ENCODE measurements around the gene OR2V2. TPM values are rescaled to one million over a fixed set of nuclear protein-coding genes. Genes with fewer than 3 reads are reported as not detected.

Gene OR2V2
- total RNA-seq, 1 experiment from 2014 or later: not detected

GRCh38 chr5:181186022-181186421 lies 38.6 kb downstream of the OR2V2 start:
- Histone ChIP-seq H3K79me2 (ENCODE audit: low read length) (no peaks in the 10 kb centered on the region), H3K9ac (ENCODE audit: low read length) (no peak overlapping the region), H3K27me3 (ENCODE audit: low read length) (no peaks in the 10 kb centered on the region), H3K36me3 (ENCODE audit: insufficient read depth, low read length) (no peaks in the 10 kb centered on the region), H4K20me1 (ENCODE audit: insufficient read depth, low read depth, low read length) (no peaks in the 10 kb centered on the region), H3K4me2 (ENCODE audit: low read depth, low read length, poor library complexity, severe bottlenecking) (no peak overlapping the region), H2AFZ (ENCODE audit: low read length) (no peak overlapping the region), H3K9me2 (replicated peaks; ENCODE audit: insufficient read depth, low read length) (no peaks in the 10 kb centered on the region), H3K27ac (ENCODE audit: low read length) (no peak overlapping the region), H3K9me3 (ENCODE audit: low read length) (no peaks in the 10 kb centered on the region), H3K4me3 (ENCODE audit: low read length) (no peak overlapping the region), H3K4me1 (ENCODE audit: low read length) (peaks cover 36% of the 10 kb centered on the region)
- DNase-seq: no peak

- Histone ChIP-seq H3K27ac (ENCODE audit: low read length) (no peak overlapping the region), H3K4me3 (ENCODE audit: low read length) (no peak overlapping the region)
Observed at GRCh38 chr5:181186986-181187499, 39.7 kb downstream of the OR2V2 start.

GRCh38 chr5:181187500-181188213 lies 40.3 kb downstream of the OR2V2 start:
- Histone ChIP-seq H3K4me3 (ENCODE audit: low read length) (no peak overlapping the region), H3K27me3 (ENCODE audit: low read length) (no peaks in the 10 kb centered on the region), H3K4me2 (ENCODE audit: low read depth, low read length, poor library complexity, severe bottlenecking) (no peak overlapping the region), H4K20me1 (ENCODE audit: insufficient read depth, low read depth, low read length) (no peaks in the 10 kb centered on the region), H3K9ac (ENCODE audit: low read length) (no peak overlapping the region), H3K9me3 (ENCODE audit: low read length) (no peaks in the 10 kb centered on the region), H3K36me3 (ENCODE audit: insufficient read depth, low read length) (no peaks in the 10 kb centered on the region), H2AFZ (ENCODE audit: low read length) (no peak overlapping the region), H3K4me1 (ENCODE audit: low read length) (peaks cover 39% of the 10 kb centered on the region), H3K9me2 (replicated peaks; ENCODE audit: insufficient read depth, low read length) (no peaks in the 10 kb centered on the region), H3K79me2 (ENCODE audit: low read length) (no peaks in the 10 kb centered on the region), H3K27ac (ENCODE audit: low read length) (no peak overlapping the region)
- peak; percentile 81 for DNase-seq

More at GRCh38 chr5:181186986-181187499, 39.7 kb downstream of the OR2V2 start:
- Histone ChIP-seq H3K79me2 (ENCODE audit: low read length) (no peaks in the 10 kb centered on the region), H3K36me3 (ENCODE audit: insufficient read depth, low read length) (no peaks in the 10 kb centered on the region), H4K20me1 (ENCODE audit: insufficient read depth, low read depth, low read length) (no peaks in the 10 kb centered on the region), H3K9me2 (replicated peaks; ENCODE audit: insufficient read depth, low read length) (no peaks in the 10 kb centered on the region), H3K4me1 (ENCODE audit: low read length) (peaks cover 39% of the 10 kb centered on the region), H2AFZ (ENCODE audit: low read length) (no peak overlapping the region), H3K4me2 (ENCODE audit: low read depth, low read length, poor library complexity, severe bottlenecking) (no peak overlapping the region), H3K9ac (ENCODE audit: low read length) (no peak overlapping the region), H3K9me3 (ENCODE audit: low read length) (no peaks in the 10 kb centered on the region), H3K27me3 (ENCODE audit: low read length) (no peaks in the 10 kb centered on the region)
- no peak for DNase-seq

- peaks cover 42% of the 10 kb centered on the region for H3K4me1 ChIP-seq (ENCODE audit: low read length)
- H3K9me2 ChIP-seq (replicated peaks; ENCODE audit: insufficient read depth, low read length): no peaks in the 10 kb centered on the region
- peak overlapping the region; percentile 85 for H3K4me3 ChIP-seq (ENCODE audit: low read length)
- peak overlapping the region; percentile 53 for H3K27ac ChIP-seq (ENCODE audit: low read length)
- no peaks in the 10 kb centered on the region for H3K27me3 ChIP-seq (ENCODE audit: low read length)
- H3K79me2 ChIP-seq (ENCODE audit: low read length): no peaks in the 10 kb centered on the region
- peak overlapping the region; percentile 96 for H3K4me2 ChIP-seq (ENCODE audit: low read depth, low read length, poor library complexity, severe bottlenecking)
- peak; percentile 93 for DNase-seq
- no peaks in the 10 kb centered on the region for H4K20me1 ChIP-seq (ENCODE audit: insufficient read depth, low read depth, low read length)
- H3K9me3 ChIP-seq (ENCODE audit: low read length): no peaks in the 10 kb centered on the region
- H3K36me3 ChIP-seq (ENCODE audit: insufficient read depth, low read length): no peaks in the 10 kb centered on the region
- H2AFZ ChIP-seq (ENCODE audit: low read length): peak overlapping the region; percentile 73; the same call in 1 of the 2 replicates
- H3K9ac ChIP-seq (ENCODE audit: low read length): peak overlapping the region; percentile 89
Observed at GRCh38 chr5:181188700-181189362, 41.4 kb downstream of the OR2V2 start.

- Histone ChIP-seq H2AFZ (ENCODE audit: low read length) (peak overlapping the region; percentile 73; the same call in 1 of the 2 replicates), H4K20me1 (ENCODE audit: insufficient read depth, low read depth, low read length) (no peaks in the 10 kb centered on the region), H3K9me2 (replicated peaks; ENCODE audit: insufficient read depth, low read length) (no peaks in the 10 kb centered on the region), H3K79me2 (ENCODE audit: low read length) (no peaks in the 10 kb centered on the region), H3K9me3 (ENCODE audit: low read length) (no peaks in the 10 kb centered on the region), H3K9ac (ENCODE audit: low read length) (peak overlapping the region; percentile 89), H3K4me3 (ENCODE audit: low read length) (peak overlapping the region; percentile 85), H3K27ac (ENCODE audit: low read length) (peak overlapping the region; percentile 53), H3K4me1 (ENCODE audit: low read length) (peaks cover 37% of the 10 kb centered on the region), H3K36me3 (ENCODE audit: insufficient read depth, low read length) (no peaks in the 10 kb centered on the region), H3K4me2 (ENCODE audit: low read depth, low read length, poor library complexity, severe bottlenecking) (peak overlapping the region; percentile 96), H3K27me3 (ENCODE audit: low read length) (no peaks in the 10 kb centered on the region)
- DNase-seq: peak; percentile 77
Observed at GRCh38 chr5:181189363-181189961, 42.1 kb downstream of the OR2V2 start.

GRCh38 chr5:181189962-181190710 lies 42.8 kb downstream of the OR2V2 start:
- H3K9me2 ChIP-seq (replicated peaks; ENCODE audit: insufficient read depth, low read length): no peaks in the 10 kb centered on the region
- peak overlapping the region; percentile 85 for H3K4me3 ChIP-seq (ENCODE audit: low read length)
- H3K36me3 ChIP-seq (ENCODE audit: insufficient read depth, low read length): no peaks in the 10 kb centered on the region
- peaks cover 31% of the 10 kb centered on the region for H3K4me1 ChIP-seq (ENCODE audit: low read length)
- H3K79me2 ChIP-seq (ENCODE audit: low read length): no peaks in the 10 kb centered on the region
- no peaks in the 10 kb centered on the region for H3K27me3 ChIP-seq (ENCODE audit: low read length)
- DNase-seq: peak; percentile 59
- H3K4me2 ChIP-seq (ENCODE audit: low read depth, low read length, poor library complexity, severe bottlenecking): peak overlapping the region; percentile 96
- H3K9ac ChIP-seq (ENCODE audit: low read length): peak overlapping the region; percentile 89
- peak overlapping the region; percentile 73 for H2AFZ ChIP-seq (ENCODE audit: low read length)
- no peaks in the 10 kb centered on the region for H4K20me1 ChIP-seq (ENCODE audit: insufficient read depth, low read depth, low read length)
- no peaks in the 10 kb centered on the region for H3K9me3 ChIP-seq (ENCODE audit: low read length)
- peak overlapping the region; percentile 71; the same call in 1 of the 2 replicates for H3K27ac ChIP-seq (ENCODE audit: low read length)

GRCh38 chr5:181190711-181191525 lies 43.5 kb downstream of the OR2V2 start:
- Histone ChIP-seq H3K9me3 (ENCODE audit: low read length) (no peaks in the 10 kb centered on the region), H3K9me2 (replicated peaks; ENCODE audit: insufficient read depth, low read length) (no peaks in the 10 kb centered on the region), H3K4me3 (ENCODE audit: low read length) (peak overlapping the region; percentile 85), H4K20me1 (ENCODE audit: insufficient read depth, low read depth, low read length) (no peaks in the 10 kb centered on the region), H2AFZ (ENCODE audit: low read length) (peak overlapping the region; percentile 95), H3K4me2 (ENCODE audit: low read depth, low read length, poor library complexity, severe bottlenecking) (peak overlapping the region; percentile 96), H3K36me3 (ENCODE audit: insufficient read depth, low read length) (no peaks in the 10 kb centered on the region), H3K79me2 (ENCODE audit: low read length) (no peaks in the 10 kb centered on the region), H3K27me3 (ENCODE audit: low read length) (no peaks in the 10 kb centered on the region), H3K4me1 (ENCODE audit: low read length) (peaks cover 31% of the 10 kb centered on the region), H3K9ac (ENCODE audit: low read length) (peak overlapping the region; percentile 89), H3K27ac (ENCODE audit: low read length) (peak overlapping the region; percentile 71)
- DNase-seq: peak; percentile 85

Data from Karpas-422 (cell line).